Stomach (tissue), 9 donors: ENCODE measurements around the gene PCGF3. TPM values are rescaled to one million over a fixed set of nuclear protein-coding genes. Genes with fewer than 3 reads are reported as not detected.

Experiments
- DNase-seq, 2 donors: peaks; one replicate each; pipeline versions ENCODE4 v3.0.0 to v3.0.0-alpha.2; 2013 to 2019
- H3K27ac ChIP-seq, 5 donors: fragments of 200-600 bp in 4 of 5; sonication (generic) in 4 of 5; one replicate each; pipeline ENCODE4 v1.5.1; 2013 to 2019; ENCODE audit warnings: mild to moderate bottlenecking in 1 of 5, moderate library complexity in 1 of 5
- H3K27me3 ChIP-seq, 3 donors: fragments of 200-600 bp; sonication (generic); one replicate each; pipeline ENCODE4 v1.5.1; 2017 to 2019; ENCODE audit warnings: mixed run types in 1 of 3
- H3K36me3 ChIP-seq, 4 donors: fragments of 200-600 bp; sonication (generic); 1 replicate in 3 of 4; 2 replicates in 1 of 4; pipeline ENCODE4 v1.5.1; 2016 to 2019
- H3K4me1 ChIP-seq, 4 donors: fragments of 200-600 bp; sonication (generic); one replicate each; pipeline ENCODE4 v1.5.1; 2016 to 2019
- H3K4me3 ChIP-seq, 4 donors: fragments of 200-600 bp; sonication (generic) in 3 of 4; one replicate each; pipeline ENCODE4 v1.5.1; 2016 to 2019; ENCODE audit warnings: mild to moderate bottlenecking in 1 of 4
- H3K9me3 ChIP-seq, 4 donors: fragments of 200-600 bp; sonication (generic); one replicate each; pipeline ENCODE4 v1.5.1; 2016 to 2019
- CTCF ChIP-seq, 7 experiments: fragments of 450-650 bp in 4 of 7; fragments of 200-600 bp in 3 of 7; sonication (generic) in 3 of 7; IDR thresholded peaks; one replicate each; pipeline ENCODE4 v1.5.1; 2016 to 2019; ENCODE audit warnings: antibody characterized with exemption in 7 of 7, control low read depth in 2 of 7, mild to moderate bottlenecking in 1 of 7
- EP300 ChIP-seq: sonication (generic); formaldehyde crosslinking; IDR thresholded peaks from one replicate; pipeline ENCODE4 v1.6.1; 2017; ENCODE audit warnings: antibody characterized with exemption
- POLR2A ChIP-seq, 4 donors: fragments of 450-650 bp; IDR thresholded peaks; one replicate each; pipeline ENCODE4 v1.6.1; 2016; ENCODE audit warnings: antibody characterized with exemption in 4 of 4, control low read depth in 2 of 4, mild to moderate bottlenecking in 1 of 4, moderate library complexity in 1 of 4
- POLR2AphosphoS5 ChIP-seq, 3 donors: sonication (generic); formaldehyde crosslinking; IDR thresholded peaks; one replicate each; pipeline ENCODE4 v1.6.1; 2016; ENCODE audit warnings: antibody characterized with exemption in 3 of 3
- WGBS, 5 donors: extraction: QIAGEN DNeasy Blood & Tissue Kit in 3 of 5; methylation state at CpG; one replicate each; pipeline versions ENCODE4 v1.1.5 to v1.1.7; 2013 to 2018; 5-methylcytosine and 5-hydroxymethylcytosine counted together
- intact Hi-C: fragments of 100-400 bp; cut with DNase I; formaldehyde crosslinking; loops from one replicate; pipeline ENCODE4 v1.15.1; 2023; ENCODE audit warnings: low total_unique reads
- polyA plus RNA-seq, 3 donors: library from polyadenylated mRNA; stranded (reverse); fragments of 200-250 nt; gene quantifications; one replicate each; pipeline ENCODE4 v1.2.3, GENCODE V29; 2013
- total RNA-seq, 5 donors: library from RNA; depleted of rRNA; stranded (reverse); fragments of >200 nt; gene quantifications; one replicate each; pipeline versions ENCODE4 v1.1.0 to v1.2.3, GENCODE V29; 2014 to 2016
- donor health status: healthy with polysubstance abuse.
- donor health status: Bipolar disorder and iron deficiency.
- donor health status: healthy.

The PCGF3 gene
- total and polyA plus RNA-seq, 8 donors: 24.7 to 140 (median 62.7) TPM

GRCh38 chr4:763191-763810, 57.7 kb downstream of the PCGF3 start:
- 84 to 91% (median 90%) methylated on average over 23 of the region's 23 CpGs for WGBS, 5 donors
- H3K4me1 ChIP-seq: peaks cover 0 to 10% (median 1%) of the 10 kb centered on the region in 4 donors
- H3K4me3 ChIP-seq: no peak overlapping the region
- no peak for DNase-seq
- TF ChIP-seq POLR2A (IDR thresholded peaks at IDR 0.05): no peak
- no peak for TF ChIP-seq EP300
- TF ChIP-seq CTCF (IDR thresholded peaks at IDR 0.05): no peak
- TF ChIP-seq POLR2AphosphoS5 (IDR thresholded peaks at IDR 0.05): no peak
- H3K27me3 ChIP-seq: no peaks in the 10 kb centered on the region
- peaks cover 39 to 82% (median 80%) of the 10 kb centered on the region in 4 donors for H3K36me3 ChIP-seq
- H3K9me3 ChIP-seq: peaks cover 0 to 13% (median 4%) of the 10 kb centered on the region in 4 donors
- intact Hi-C loops: no loop called here
- no peak overlapping the region for H3K27ac ChIP-seq

- H3K36me3 ChIP-seq: peaks cover 40 to 88% (median 85%) of the 10 kb centered on the region in 4 donors
Observed at GRCh38 chr4:763922-764321, 58.3 kb downstream of the PCGF3 start.

GRCh38 chr4:764405-765169, 59.0 kb downstream of the PCGF3 start:
- intact Hi-C loops: no loop called here
- Histone ChIP-seq H3K9me3 (peaks cover 0 to 13% (median 4%) of the 10 kb centered on the region in 4 donors), H3K36me3 (peaks cover 40 to 95% (median 91%) of the 10 kb centered on the region in 4 donors), H3K4me3 (no peak overlapping the region), H3K27ac (no peak overlapping the region), H3K4me1 (peaks cover 0 to 10% (median 5%) of the 10 kb centered on the region in 4 donors), H3K27me3 (no peaks in the 10 kb centered on the region)
- no peak for DNase-seq
- 78 to 88% (median 86%) methylated on average over 9 to 16 of the region's 16 CpGs for WGBS, 5 donors
- TF ChIP-seq EP300 (no peak), POLR2A (IDR thresholded peaks at IDR 0.05) (no peak), POLR2AphosphoS5 (IDR thresholded peaks at IDR 0.05) (no peak), CTCF (IDR thresholded peaks at IDR 0.05) (no peak)

More at GRCh38 chr4:763922-764321, 58.3 kb downstream of the PCGF3 start:
- 74 to 91% (median 88%) methylated on average over 11 of the region's 11 CpGs for WGBS, 5 donors
- no peaks in the 10 kb centered on the region for H3K27me3 ChIP-seq
- DNase-seq: no peak
- intact Hi-C loops: no loop called here
- H3K27ac ChIP-seq: no peak overlapping the region
- no peak for TF ChIP-seq POLR2A (IDR thresholded peaks at IDR 0.05)
- TF ChIP-seq EP300: no peak
- TF ChIP-seq CTCF (IDR thresholded peaks at IDR 0.05): no peak
- TF ChIP-seq POLR2AphosphoS5 (IDR thresholded peaks at IDR 0.05): no peak
- H3K9me3 ChIP-seq: peaks cover 0 to 13% (median 4%) of the 10 kb centered on the region in 4 donors
- peaks cover 0 to 10% (median 2%) of the 10 kb centered on the region in 4 donors for H3K4me1 ChIP-seq
- H3K4me3 ChIP-seq: no peak overlapping the region

GRCh38 chr4:766152-766515, 60.5 kb downstream of the PCGF3 start:
- H3K4me1 ChIP-seq: peaks cover 0 to 15% (median 6%) of the 10 kb centered on the region in 4 donors
- intact Hi-C loops: no loop called here
- H3K36me3 ChIP-seq: peaks cover 43 to 100% (median 98%) of the 10 kb centered on the region in 4 donors
- no peak for TF ChIP-seq EP300
- no peak for TF ChIP-seq CTCF (IDR thresholded peaks at IDR 0.05)
- TF ChIP-seq POLR2AphosphoS5 (IDR thresholded peaks at IDR 0.05): no peak
- no peak for TF ChIP-seq POLR2A (IDR thresholded peaks at IDR 0.05)
- WGBS, 5 donors: 54 to 85% (median 73%) methylated on average over 7 of the region's 7 CpGs
- peaks cover 0 to 6% (median 2%) of the 10 kb centered on the region in 4 donors for H3K9me3 ChIP-seq
- H3K4me3 ChIP-seq: no peak overlapping the region
- peak in 1 of 2 donors; percentile 37 for DNase-seq
- no peak overlapping the region for H3K27ac ChIP-seq
- no peaks in the 10 kb centered on the region for H3K27me3 ChIP-seq
